HFF-Myc (cell line): Measurements from ENCODE around the gene BPIFA2.

Experiments used
- DNase-seq: peaks from one replicate; pipeline ENCODE4 v3.0.0-alpha.2; 2011; ENCODE audit warnings: low read depth; ENCODE audit errors: extremely low read depth
- H3K4me3 ChIP-seq: replicated peaks from 2 replicates; pipeline ENCODE4 v1.5.1; 2011; ENCODE audit warnings: low read depth, mild to moderate bottlenecking, control low read depth, low read length
- TF ChIP-seq, protein P1 (sequence below): IDR thresholded peaks from 2 replicates; pipeline ENCODE4 v1.5.1; 2012; ENCODE audit warnings: mild to moderate bottlenecking, low read depth, low read length, control low read depth; ENCODE audit errors: missing control alignments

Gene BPIFA2

DNA sequence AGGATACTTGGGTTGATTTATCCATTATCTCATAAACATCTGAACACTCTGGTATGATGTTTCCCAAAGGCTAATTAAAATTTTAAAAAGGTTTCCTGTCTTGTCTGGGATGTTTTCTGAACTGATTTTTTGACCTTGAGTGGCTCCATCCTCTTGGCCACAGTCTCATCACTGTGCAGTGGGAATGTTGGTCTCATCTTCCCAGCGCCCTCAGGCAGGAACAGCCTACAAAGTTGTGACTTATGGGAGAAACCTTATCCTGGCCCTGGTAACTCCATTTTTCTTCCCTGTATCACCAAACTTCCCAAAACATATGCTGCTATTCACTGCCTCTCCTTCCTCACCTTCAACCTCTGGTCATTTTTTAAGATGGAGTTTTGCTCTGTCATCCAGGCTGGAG lies 42.4 kb downstream of the BPIFA2 start:
- no peak for DNase-seq
- no peak overlapping the region for H3K4me3 ChIP-seq
- TF ChIP-seq, protein P1, sequence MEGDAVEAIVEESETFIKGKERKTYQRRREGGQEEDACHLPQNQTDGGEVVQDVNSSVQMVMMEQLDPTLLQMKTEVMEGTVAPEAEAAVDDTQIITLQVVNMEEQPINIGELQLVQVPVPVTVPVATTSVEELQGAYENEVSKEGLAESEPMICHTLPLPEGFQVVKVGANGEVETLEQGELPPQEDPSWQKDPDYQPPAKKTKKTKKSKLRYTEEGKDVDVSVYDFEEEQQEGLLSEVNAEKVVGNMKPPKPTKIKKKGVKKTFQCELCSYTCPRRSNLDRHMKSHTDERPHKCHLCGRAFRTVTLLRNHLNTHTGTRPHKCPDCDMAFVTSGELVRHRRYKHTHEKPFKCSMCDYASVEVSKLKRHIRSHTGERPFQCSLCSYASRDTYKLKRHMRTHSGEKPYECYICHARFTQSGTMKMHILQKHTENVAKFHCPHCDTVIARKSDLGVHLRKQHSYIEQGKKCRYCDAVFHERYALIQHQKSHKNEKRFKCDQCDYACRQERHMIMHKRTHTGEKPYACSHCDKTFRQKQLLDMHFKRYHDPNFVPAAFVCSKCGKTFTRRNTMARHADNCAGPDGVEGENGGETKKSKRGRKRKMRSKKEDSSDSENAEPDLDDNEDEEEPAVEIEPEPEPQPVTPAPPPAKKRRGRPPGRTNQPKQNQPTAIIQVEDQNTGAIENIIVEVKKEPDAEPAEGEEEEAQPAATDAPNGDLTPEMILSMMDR: no peak

DNA sequence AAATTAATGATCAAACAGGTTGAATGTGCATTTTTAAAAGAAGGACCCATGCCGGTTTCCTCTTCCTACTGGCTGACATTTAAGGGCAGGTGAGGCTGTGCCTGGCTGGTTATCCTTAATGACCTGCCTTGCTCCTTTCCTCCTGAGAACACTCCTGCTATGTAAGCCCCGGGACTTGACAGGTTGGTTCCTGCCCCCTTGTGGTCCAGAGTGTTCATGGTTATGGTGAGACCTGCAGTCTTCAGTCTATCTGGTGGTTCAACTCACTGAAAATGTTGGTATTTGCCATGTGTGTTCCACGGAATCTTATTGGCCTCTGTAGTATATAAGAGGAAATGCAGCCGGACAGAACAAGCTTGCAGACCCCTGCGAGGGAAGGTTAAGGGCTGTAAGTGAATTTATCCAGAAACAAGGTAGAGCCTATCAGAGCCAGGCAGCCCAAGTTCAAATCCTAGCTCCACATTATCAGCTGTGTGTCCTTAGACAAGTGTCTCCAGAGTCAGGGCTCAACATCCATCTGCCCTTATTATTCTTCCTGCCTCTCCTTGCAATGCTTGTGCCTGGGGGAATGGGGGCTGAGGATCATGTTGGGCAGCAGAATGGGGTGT lies 44.0 kb downstream of the BPIFA2 start:
- no peak overlapping the region for H3K4me3 ChIP-seq
- DNase-seq: peak; percentile 1
- TF ChIP-seq, protein P1: peak; percentile 51

DNA sequence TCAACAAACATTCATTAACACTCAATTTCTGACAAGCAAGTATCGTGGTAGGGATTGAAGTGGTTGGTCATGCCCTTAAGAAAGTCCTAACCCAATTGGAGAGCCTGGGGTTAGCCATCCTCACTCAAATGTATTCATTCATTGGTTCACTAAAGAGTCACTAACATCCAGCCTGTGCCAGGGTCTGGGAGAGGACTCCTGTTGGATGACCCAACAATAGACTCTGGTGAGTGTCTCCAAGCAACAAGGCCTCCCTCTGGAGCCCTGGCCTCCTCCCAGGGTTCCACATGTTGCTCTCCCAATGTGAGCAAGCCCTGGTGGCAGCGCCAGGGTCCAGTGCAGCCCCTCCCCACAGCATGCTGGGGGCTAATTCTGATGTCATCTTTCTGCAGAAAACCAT lies 49.1 kb downstream of the BPIFA2 start, which contains the start of gene BPIFA3:
Gene BPIFA3, plus strand, starts transcription at position 301 of the 400 bp plus-strand sequence. CDS start 185 bp downstream, outside the sequence.
- no peak within 1 kb of the TSS for H3K4me3 ChIP-seq
- TF ChIP-seq, protein P1: no peak
- no peak for DNase-seq

DNA sequence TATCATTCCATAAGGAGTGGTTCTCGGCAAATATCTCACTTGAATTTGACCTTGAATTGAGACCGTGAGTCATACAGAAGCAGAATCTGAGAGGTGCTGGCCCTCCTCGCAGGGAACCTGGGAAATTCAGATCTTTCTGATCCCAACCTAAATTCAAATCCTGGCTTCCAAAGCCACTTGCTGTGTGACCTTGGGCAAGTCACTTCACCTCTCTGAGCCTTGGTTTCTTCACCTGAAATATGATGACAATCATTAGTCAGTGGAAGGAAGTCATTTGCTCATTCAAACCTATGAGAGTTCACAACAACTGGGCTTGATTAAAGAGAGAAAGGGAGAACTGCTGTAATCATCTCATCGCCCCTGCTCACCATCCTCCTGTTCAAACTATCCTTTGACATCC lies 56.4 kb downstream of the BPIFA2 start:
- H3K4me3 ChIP-seq: no peak overlapping the region
- DNase-seq: no peak
- TF ChIP-seq, protein P1: no peak

DNA sequence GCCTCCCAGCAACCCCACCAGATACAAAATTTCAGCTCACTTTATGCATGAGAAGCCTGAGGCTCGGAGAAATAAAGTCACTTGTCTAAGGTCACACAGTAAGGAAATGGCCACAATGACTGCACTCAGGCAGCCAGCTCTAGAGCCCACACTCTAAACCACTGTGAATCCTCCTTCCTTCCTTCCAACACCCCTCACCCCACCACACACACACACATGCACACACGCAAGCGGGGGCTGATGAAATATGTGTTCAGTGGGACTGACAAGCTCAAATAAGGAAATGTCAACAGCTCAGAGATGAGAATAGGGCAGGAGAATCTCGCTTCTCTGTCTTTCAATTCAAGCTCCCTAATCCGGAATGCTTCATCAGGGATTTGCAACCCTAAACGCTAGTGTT lies 61.9 kb downstream of the BPIFA2 start:
- TF ChIP-seq, protein P1: no peak
- H3K4me3 ChIP-seq: no peak overlapping the region
- DNase-seq: no peak
